ENCODE results near the gene NBPF3. TPM values are rescaled to one million over a fixed set of nuclear protein-coding genes. Genes with fewer than 3 reads are reported as not detected.
"Not testable (repeated sequence)": the region's sequence is repeated elsewhere in the genome, so short reads cannot be mapped to it uniquely, and the experiment has no call there.

Gene NBPF3
- total and polyA plus RNA-seq, 12 donors: 0.58 to 4.6 (median 3.0) TPM

GRCh38 chr1:21517660-21518480 lies 77.9 kb downstream of the NBPF3 start:
- ATAC-seq: no peak
- Histone ChIP-seq H3K4me1 (no peaks in the 10 kb centered on the region), H3K27ac (no peak overlapping the region), H3K4me3 (no peak overlapping the region), H3K27me3 (no peaks in the 10 kb centered on the region), H3K36me3 (no peaks in the 10 kb centered on the region), H3K9me3 (no peaks in the 10 kb centered on the region)
- intact Hi-C loops (cut with DNase I): loop anchor here in 3 of 10 donors (10.0 kb wide), 2 partner anchors 127 to 137 kb away; no protein-coding TSS in a partner anchor
- TF ChIP-seq, protein P1, sequence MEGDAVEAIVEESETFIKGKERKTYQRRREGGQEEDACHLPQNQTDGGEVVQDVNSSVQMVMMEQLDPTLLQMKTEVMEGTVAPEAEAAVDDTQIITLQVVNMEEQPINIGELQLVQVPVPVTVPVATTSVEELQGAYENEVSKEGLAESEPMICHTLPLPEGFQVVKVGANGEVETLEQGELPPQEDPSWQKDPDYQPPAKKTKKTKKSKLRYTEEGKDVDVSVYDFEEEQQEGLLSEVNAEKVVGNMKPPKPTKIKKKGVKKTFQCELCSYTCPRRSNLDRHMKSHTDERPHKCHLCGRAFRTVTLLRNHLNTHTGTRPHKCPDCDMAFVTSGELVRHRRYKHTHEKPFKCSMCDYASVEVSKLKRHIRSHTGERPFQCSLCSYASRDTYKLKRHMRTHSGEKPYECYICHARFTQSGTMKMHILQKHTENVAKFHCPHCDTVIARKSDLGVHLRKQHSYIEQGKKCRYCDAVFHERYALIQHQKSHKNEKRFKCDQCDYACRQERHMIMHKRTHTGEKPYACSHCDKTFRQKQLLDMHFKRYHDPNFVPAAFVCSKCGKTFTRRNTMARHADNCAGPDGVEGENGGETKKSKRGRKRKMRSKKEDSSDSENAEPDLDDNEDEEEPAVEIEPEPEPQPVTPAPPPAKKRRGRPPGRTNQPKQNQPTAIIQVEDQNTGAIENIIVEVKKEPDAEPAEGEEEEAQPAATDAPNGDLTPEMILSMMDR (IDR thresholded peaks at IDR 0.05): no peak
- DNase-seq: no peak
- 83 to 91% methylated on average over 13 of the region's 13 CpGs for WGBS, 2 donors

DNA sequence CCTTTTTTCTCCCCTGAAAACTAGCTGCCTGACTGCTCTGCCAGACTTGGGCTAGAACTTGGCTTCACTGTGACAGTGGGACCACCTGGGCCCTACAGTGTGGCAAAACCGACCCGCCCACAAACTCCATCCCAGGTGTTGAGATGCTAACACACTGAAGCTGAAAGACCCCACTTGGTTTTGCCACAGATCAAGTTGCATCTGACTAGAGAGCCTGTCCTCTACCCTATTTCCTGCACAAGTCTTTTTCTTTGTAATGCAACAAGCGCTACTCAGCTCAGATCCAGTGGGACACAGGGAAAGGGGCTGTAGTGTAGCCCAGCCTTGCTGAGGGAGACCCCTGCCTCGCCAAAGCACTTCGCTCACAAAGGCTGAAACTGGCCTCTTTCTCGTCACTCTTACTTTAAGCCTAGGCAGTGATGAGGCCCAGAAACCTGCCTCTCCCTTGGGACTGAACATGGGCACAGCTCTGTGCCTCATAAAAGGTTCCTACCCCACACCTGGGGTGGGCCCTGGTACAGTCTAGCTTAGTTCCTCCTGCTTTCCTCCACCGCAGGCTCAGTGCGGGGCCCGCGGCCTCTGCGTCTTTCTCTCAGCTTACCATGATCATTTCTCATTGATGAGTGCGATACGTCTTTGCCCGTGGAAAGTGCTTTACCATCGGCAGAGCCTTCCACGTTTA lies 79.0 kb downstream of the NBPF3 start:
- TF ChIP-seq, protein P1 (IDR thresholded peaks at IDR 0.05): no peak
- no peak for ATAC-seq
- H3K4me3 ChIP-seq: no peak overlapping the region

GRCh38 chr1:21519486-21520070 lies 79.6 kb downstream of the NBPF3 start:
- intact Hi-C loops (cut with DNase I): loop anchor here in 3 of 10 donors (10.0 kb wide), 2 partner anchors 125 to 135 kb away; no protein-coding TSS in a partner anchor
- not testable (repeated sequence) for H3K4me1 ChIP-seq, H3K27me3 ChIP-seq, H3K27ac ChIP-seq, H3K4me3 ChIP-seq, ATAC-seq, H3K9me3 ChIP-seq, DNase-seq, H3K36me3 ChIP-seq
- WGBS, 2 donors: 96 to 97% methylated on average over 11 of the region's 11 CpGs

More for the DNA sequence above, 79.0 kb downstream of the NBPF3 start:
- peaks cover 0 to 4% (median 0%) of the 10 kb centered on the region in 7 donors for H3K27me3 ChIP-seq
- no peak for DNase-seq
- H3K4me1 ChIP-seq: no peaks in the 10 kb centered on the region
- WGBS, 2 donors: 89 to 94% methylated on average over 16 of the region's 16 CpGs
- H3K27ac ChIP-seq: no peak overlapping the region
- H3K36me3 ChIP-seq: no peaks in the 10 kb centered on the region
- H3K9me3 ChIP-seq: no peaks in the 10 kb centered on the region
- intact Hi-C loops (cut with DNase I): loop anchor here in 3 of 10 donors (10.0 kb wide), 2 partner anchors 126 to 136 kb away; no protein-coding TSS in a partner anchor

GRCh38 chr1:21520899-21521716 lies 81.2 kb downstream of the NBPF3 start:
- Histone ChIP-seq H3K4me3 (no peak overlapping the region), H3K27me3 (peaks cover 0 to 4% (median 0%) of the 10 kb centered on the region in 7 donors), H3K4me1 (peaks cover 0 to 14% (median 12%) of the 10 kb centered on the region in 9 donors), H3K27ac (no peak overlapping the region), H3K36me3 (no peaks in the 10 kb centered on the region), H3K9me3 (no peaks in the 10 kb centered on the region)
- TF ChIP-seq, protein P1 (IDR thresholded peaks at IDR 0.05): no peak
- ATAC-seq (peak in 3 of 8 donors; percentile 46 to 66 (median 64)), DNase-seq (no peak)
- WGBS, 2 donors: 79 to 82% methylated on average over 16 of the region's 16 CpGs
- intact Hi-C loops (cut with DNase I): no loop called here

Data from heart right ventricle (tissue), 16 donors.